DOHH2 (cell line): ENCODE measurements around the gene TMEM202.
"Not testable (repeated sequence)": the region's sequence is repeated elsewhere in the genome, so short reads cannot be mapped to it uniquely, and the experiment has no call there.

Source experiments
- H3F3A ChIP-seq: fragments of 200-600 bp; sonication (generic), shearing (Covaris generic); 2 replicates; pipeline ENCODE4 v1.6.0; 2016; ENCODE audit warnings: antibody characterized with exemption, mild to moderate bottlenecking; ENCODE audit not compliant: control insufficient read depth, insufficient read depth
- H3K27ac ChIP-seq: fragments of 200-600 bp; sonication (generic); 2 replicates; pipeline ENCODE4 v1.5.1; 2014; ENCODE audit warnings: low read depth, mild to moderate bottlenecking, low read length, moderate library complexity
- H3K27me3 ChIP-seq: fragments of 200-600 bp; sonication (generic); 2 replicates; pipeline ENCODE4 v1.6.1; 2014; ENCODE audit warnings: mild to moderate bottlenecking, low read length, mixed read lengths; ENCODE audit not compliant: control insufficient read depth
- H3K36me3 ChIP-seq: fragments of 200-600 bp; sonication (generic); 2 replicates; pipeline ENCODE4 v1.6.1; 2014; ENCODE audit warnings: mild to moderate bottlenecking, low read length, moderate library complexity, mixed read lengths; ENCODE audit not compliant: control insufficient read depth
- H3K4me1 ChIP-seq: fragments of 200-600 bp; sonication (generic); 2 replicates; pipeline ENCODE4 v1.6.1; 2014; ENCODE audit warnings: mild to moderate bottlenecking, low read length, mixed read lengths; ENCODE audit not compliant: control insufficient read depth
- H3K4me2 ChIP-seq: fragments of 200-600 bp; sonication (generic); 2 replicates; pipeline ENCODE4 v1.6.0; 2014; ENCODE audit warnings: mild to moderate bottlenecking, low read length, moderate library complexity
- H3K4me3 ChIP-seq: fragments of 200-600 bp; sonication (generic); 2 replicates; pipeline ENCODE4 v1.5.1; 2014; ENCODE audit warnings: mild to moderate bottlenecking, low read length, mixed read lengths
- H3K79me2 ChIP-seq: fragments of 200-600 bp; sonication (generic); 2 replicates; pipeline ENCODE4 v1.6.1; 2014; ENCODE audit warnings: mild to moderate bottlenecking, low read length, mixed read lengths; ENCODE audit not compliant: control insufficient read depth
- H3K9me2 ChIP-seq: fragments of 200-600 bp; sonication (generic); replicated peaks from 2 replicates; pipeline ENCODE4 v1.6.1; 2014; ENCODE audit warnings: mild to moderate bottlenecking, low read length, mixed read lengths; ENCODE audit not compliant: control insufficient read depth
- H3K9me3 ChIP-seq: fragments of 200-600 bp; sonication (generic); 2 replicates; pipeline ENCODE4 v1.6.1; 2014; ENCODE audit warnings: antibody characterized with exemption, low read length, mixed read lengths; ENCODE audit not compliant: control insufficient read depth, insufficient read depth
- H4K20me1 ChIP-seq: fragments of 200-600 bp; sonication (generic); 2 replicates; pipeline ENCODE4 v1.6.0; 2014; ENCODE audit warnings: low read depth, mild to moderate bottlenecking, antibody characterized with exemption, low read length, moderate library complexity; ENCODE audit not compliant: control insufficient read depth, insufficient read depth
- CTCF ChIP-seq: fragments of 200-600 bp; sonication (generic); IDR thresholded peaks from one replicate; pipeline ENCODE4 v1.5.1; 2014; ENCODE audit warnings: antibody characterized with exemption, mild to moderate bottlenecking, low read depth, low read length; ENCODE audit not compliant: poor library complexity, severe bottlenecking
- EZH2phosphoT487 ChIP-seq: fragments of 200-600 bp; sonication (generic); IDR thresholded peaks from 2 replicates; pipeline ENCODE4 v1.6.1; 2017; ENCODE audit warnings: borderline replicate concordance, mild to moderate bottlenecking, antibody characterized with exemption, low read length, moderate library complexity, mixed read lengths

The TMEM202 gene

DNA sequence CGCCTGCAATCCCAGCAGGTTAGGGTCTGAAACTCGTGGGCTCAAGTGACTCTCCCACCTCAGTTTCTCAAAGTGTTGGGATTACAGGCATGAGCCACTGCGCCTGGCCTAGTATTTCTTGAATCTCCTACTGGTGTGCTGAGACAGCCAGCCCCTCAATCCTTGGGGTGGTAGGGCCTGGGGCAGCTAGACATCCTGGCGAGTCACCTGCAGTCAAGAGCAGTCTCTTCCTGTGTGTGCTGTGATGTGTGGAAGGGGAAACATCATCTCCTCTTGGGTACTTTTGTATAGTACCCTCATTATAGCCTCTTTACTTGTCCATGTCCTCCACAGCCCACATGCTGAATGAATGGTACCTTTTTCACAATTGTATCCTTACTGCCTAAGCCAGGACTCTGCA is 17.4 kb upstream of the TMEM202 start:
- Histone ChIP-seq H3K9me2 (no peaks in the 10 kb centered on the region), H4K20me1 (no peaks in the 10 kb centered on the region), H3K4me1 (peaks cover 5% of the 10 kb centered on the region), H3K27ac (no peak overlapping the region), H3F3A (peaks cover 5% of the 10 kb centered on the region; the same call in 1 of the 2 replicates), H3K27me3 (peaks cover 7% of the 10 kb centered on the region; the same call in 1 of the 2 replicates), H3K4me2 (no peak overlapping the region), H3K79me2 (peaks cover under 1% of the 10 kb centered on the region), H3K4me3 (no peak overlapping the region), H3K36me3 (no peaks in the 10 kb centered on the region), H3K9me3 (no peaks in the 10 kb centered on the region)
- TF ChIP-seq EZH2phosphoT487: no peak
- TF ChIP-seq CTCF: no peak

DNA sequence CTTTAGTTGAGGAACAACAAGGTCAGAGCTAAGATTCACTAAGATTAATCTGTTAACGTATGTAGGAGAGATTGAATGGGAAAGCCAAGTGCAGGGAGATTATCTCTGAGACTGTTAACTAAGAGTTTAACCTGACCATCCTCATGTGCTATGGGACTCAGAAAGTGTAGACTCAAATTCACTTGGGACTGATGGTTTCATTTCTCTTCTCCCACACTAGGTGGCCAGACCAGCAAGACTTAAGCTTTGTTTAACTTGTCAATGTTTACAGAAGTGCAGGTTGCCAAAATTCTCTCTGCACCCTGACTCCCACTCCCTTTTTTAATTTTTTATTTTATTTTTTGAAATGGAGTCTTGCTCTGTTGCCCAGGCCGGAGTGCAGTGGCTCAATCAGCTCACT is 16.0 kb upstream of the TMEM202 start:
- no peak overlapping the region for H3K4me2 ChIP-seq
- H3K9me3 ChIP-seq: no peaks in the 10 kb centered on the region
- no peaks in the 10 kb centered on the region for H3K9me2 ChIP-seq
- 0 out of 2 replicates have a peak, but pooled peaks cover 5% of the 10 kb centered on the region for H3F3A ChIP-seq
- H3K27me3 ChIP-seq: peaks cover 7% of the 10 kb centered on the region; the same call in 1 of the 2 replicates
- no peaks in the 10 kb centered on the region for H3K79me2 ChIP-seq
- H4K20me1 ChIP-seq: no peaks in the 10 kb centered on the region
- H3K36me3 ChIP-seq: no peaks in the 10 kb centered on the region
- no peaks in the 10 kb centered on the region; the same call in 1 of the 2 replicates for H3K4me1 ChIP-seq
- H3K27ac ChIP-seq: no peak overlapping the region
- no peak overlapping the region for H3K4me3 ChIP-seq
- TF ChIP-seq EZH2phosphoT487 (no peak), CTCF (no peak)

GRCh38 chr15:72387741-72388140 is 10.4 kb upstream of the TMEM202 start:
- Histone ChIP-seq H3K4me3 (no peak overlapping the region), H3K4me1 (no peaks in the 10 kb centered on the region), H3K36me3 (no peaks in the 10 kb centered on the region), H3K4me2 (no peak overlapping the region), H4K20me1 (no peaks in the 10 kb centered on the region), H3K79me2 (no peaks in the 10 kb centered on the region), H3K9me2 (no peaks in the 10 kb centered on the region), H3K27ac (no peak overlapping the region), H3F3A (no peaks in the 10 kb centered on the region), H3K27me3 (peaks cover 11% of the 10 kb centered on the region; the same call in 1 of the 2 replicates), H3K9me3 (no peaks in the 10 kb centered on the region)
- TF ChIP-seq CTCF: no peak
- no peak for TF ChIP-seq EZH2phosphoT487

- H3K9me2 ChIP-seq: no peaks in the 10 kb centered on the region
- H3K79me2 ChIP-seq: no peaks in the 10 kb centered on the region
- TF ChIP-seq EZH2phosphoT487 (no peak), CTCF (no peak)
- no peaks in the 10 kb centered on the region for H3F3A ChIP-seq
- H4K20me1 ChIP-seq: no peaks in the 10 kb centered on the region
- no peaks in the 10 kb centered on the region for H3K9me3 ChIP-seq
- no peaks in the 10 kb centered on the region for H3K4me1 ChIP-seq
- no peak overlapping the region for H3K27ac ChIP-seq
- peaks cover 7% of the 10 kb centered on the region; the same call in 1 of the 2 replicates for H3K27me3 ChIP-seq
- no peak overlapping the region for H3K4me2 ChIP-seq
- H3K36me3 ChIP-seq: no peaks in the 10 kb centered on the region
- no peak overlapping the region for H3K4me3 ChIP-seq
Measured at GRCh38 chr15:72389231-72389630, 8.9 kb upstream of the TMEM202 start.

DNA sequence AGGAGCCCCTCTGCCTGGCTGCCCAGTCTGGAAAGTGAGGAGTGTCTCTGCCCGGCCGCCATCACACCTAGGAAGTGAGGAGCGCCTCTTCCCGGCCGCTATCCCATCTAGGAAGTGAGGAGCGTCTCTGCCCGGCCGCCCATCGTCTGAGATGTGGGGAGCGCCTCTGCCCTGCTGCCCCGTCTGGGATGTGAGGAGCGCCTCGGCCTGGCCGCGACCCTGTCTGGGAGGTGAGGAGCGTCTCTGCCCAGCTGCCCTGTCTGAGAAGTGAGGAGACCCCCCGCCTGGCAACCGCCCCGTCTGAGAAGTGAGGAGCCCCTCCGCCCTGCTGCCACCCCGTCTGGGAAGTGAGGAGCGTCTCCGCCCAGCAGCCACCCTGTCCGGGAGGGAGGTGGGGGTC is 1.8 kb upstream of the TMEM202 start:
- not testable (repeated sequence) for H3K4me3 ChIP-seq, H3K4me1 ChIP-seq, H3K79me2 ChIP-seq, H4K20me1 ChIP-seq, H3K9me3 ChIP-seq, H3K27me3 ChIP-seq, H3K27ac ChIP-seq, H3K36me3 ChIP-seq, H3F3A ChIP-seq, H3K9me2 ChIP-seq, H3K4me2 ChIP-seq
